Embryonic facial prominence (tissue), 1 donor: ENCODE measurements around the gene NALCN.

Source experiments
- DNase-seq: peaks from one replicate; pipeline ENCODE4 v3.0.0-alpha.2; 2016; ENCODE audit errors: extremely low spot score

NALCN gene

DNA sequence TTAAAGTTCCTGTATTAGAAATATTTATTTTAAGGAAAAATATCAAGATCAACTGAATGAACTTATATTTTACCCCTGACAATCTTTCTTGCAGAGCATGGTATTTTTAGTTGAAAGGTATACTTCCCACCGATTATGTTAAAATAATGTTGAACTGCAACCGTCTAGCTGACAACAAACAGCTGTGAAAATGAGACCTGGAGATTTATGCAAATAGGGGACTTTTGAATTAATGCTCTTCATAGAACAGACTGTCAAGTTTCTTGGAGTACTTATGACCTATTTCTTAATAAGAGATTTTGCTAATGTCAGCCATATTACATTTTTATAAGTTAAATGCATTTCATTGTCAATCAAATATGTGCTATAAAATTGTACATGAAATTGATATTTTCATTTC lies 210.9 kb downstream of the NALCN start:
- no peak for DNase-seq

DNA sequence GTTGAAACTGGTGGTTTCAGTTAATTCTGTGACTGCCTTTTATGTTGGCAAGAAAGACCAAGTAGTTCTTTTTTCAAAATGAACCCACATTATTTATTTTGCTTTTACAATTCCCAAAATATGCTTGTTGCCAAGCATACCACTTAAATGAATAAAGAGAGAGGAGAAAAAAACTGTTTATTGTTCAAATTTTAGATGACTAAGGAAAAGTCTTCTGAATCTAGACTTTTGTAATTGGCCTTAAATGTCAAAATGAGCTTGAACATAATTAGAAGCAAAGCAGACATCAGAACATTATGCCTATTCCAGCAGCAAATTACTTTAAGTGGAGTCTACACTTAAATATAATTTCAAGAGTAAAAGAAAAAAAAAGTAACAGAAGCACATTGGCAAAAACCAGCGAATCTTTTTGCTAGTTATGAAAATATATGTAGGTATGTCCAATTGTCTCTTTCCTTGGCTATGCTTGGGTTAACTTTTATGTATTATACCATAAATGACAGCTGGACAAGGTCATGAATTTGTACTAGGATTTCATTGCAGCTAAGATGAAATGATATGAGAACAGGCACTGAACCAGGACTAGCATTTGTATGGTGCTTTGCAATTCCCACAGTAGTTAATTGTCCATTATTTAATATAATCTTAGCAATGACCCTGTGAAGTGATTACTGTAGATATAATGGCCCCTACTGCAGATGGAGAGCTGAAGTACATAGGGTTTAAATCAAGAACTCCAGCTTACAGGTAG lies 211.9 kb downstream of the NALCN start:
- no peak for DNase-seq

DNA sequence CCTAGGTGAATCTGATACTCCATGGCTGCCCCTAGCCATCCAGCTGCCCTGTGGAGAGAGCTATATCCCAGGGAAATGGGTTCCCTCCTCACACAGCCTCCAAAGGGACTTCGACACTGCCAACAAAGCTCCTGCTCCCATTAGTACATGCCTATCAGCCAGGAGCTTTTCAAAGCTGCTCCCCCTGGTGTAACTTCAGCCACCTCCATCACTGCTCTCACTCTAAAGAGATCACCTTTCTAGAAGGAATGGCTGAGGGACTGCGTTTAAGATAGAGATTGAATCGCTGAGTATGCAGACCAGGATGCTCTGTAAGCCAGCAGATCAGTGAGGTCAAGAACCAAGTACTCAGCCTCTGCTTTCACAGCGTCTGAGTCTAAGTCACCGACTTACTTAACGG lies 213.7 kb downstream of the NALCN start:
- DNase-seq: no peak

DNA sequence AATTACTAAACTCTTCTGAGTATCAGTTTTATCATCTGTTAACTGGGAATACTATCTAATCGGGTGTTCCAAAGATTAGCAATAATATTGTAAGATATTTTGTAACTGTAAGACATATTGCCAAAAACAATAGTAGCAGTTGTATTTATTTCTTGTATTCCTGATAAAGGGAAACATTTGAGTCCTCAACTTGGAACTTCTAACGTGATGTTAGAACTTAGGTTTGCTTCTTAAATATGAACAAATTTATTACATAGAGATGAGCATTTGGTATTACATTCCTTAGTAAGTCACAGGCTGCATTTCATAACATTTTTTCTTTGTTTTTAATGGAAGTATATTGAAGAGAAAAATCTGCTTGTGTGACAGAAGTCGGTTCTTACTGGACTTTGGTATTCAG lies 225.3 kb downstream of the NALCN start:
- DNase-seq: no peak

DNA sequence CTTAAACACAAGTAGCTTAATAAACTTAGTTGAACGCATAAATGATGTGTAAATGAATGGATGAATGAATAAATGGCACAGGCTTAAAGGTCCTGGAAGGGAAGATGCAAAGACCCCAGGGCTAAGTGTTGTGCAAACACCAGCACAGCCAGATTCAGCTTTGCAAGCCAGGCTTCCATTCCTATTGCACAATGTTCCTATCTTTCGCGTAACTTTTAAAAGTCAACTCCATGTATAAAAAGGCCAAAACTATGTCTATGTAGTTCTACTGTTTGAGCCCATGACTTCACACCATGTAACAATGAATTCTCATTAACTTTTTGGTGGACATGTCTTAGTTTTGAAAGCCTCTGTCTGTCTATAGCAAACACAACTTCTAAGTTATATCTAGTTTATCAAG lies 226.0 kb downstream of the NALCN start:
- DNase-seq: no peak

DNA sequence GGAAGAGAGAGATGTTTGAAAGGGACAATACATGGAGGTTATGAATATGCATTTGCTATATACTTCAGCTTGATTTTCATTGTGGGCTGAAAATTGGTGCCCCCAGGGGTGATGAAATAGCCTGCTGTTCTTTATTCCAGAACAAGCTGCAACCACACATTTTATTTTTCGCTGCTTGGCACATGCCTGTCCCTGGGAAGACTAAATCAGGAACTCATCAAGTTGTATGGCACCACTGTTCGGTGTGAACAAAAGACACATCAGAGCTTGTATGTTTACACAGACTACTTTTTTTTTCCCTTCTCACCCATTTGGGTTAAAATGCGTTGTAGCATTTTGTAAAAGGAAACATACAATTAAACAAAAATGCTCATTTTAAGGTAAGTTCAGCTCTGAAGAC lies 230.7 kb downstream of the NALCN start:
- no peak for DNase-seq

DNA sequence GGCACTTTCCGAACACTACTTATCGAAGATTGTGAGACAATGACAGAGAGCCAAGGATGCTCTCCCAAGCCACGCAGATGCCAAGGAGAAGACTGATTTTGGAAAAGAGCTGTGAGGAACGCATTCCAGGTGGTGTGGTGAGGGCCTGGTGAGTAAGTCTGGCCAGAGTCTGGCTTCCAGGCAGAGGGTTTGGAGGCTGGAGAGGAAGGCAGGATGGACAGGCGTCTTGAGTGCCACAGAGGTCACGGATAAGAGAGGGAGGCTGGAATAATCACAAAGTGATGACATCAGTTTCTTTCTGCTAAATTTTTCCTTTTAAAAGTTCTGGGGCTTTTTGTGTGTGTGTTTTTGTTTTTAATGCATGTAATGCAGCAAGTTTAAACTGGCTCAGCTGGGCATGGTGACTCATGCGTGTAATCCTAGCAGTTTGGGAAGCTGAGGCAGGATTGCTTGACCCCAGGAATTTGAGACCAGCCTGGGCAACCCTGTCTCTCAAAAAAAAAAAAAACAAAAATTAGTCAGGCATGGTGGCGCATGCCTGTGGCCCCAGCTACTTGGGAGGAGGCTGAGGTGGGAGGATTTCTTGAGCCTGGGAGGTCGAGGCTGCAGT lies 235.1 kb downstream of the NALCN start:
- no peak for DNase-seq

DNA sequence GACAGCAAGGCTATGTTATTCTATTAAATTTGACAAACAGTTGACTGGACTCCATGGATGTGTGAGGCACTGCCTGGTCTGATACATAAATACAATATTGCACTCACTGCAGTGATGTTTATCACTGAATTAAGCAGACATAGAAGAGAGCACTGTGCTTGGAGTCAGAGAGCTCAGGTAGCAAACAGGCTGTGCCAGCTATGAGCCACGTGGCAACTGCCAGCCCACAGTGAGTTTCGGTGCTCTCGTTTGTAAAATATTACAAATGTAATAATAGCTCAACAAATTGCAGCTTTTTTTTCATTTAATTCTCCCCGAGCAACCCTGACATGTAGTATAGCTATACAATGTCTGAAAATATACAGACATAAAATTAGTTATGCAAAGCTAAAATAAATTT lies 237.3 kb downstream of the NALCN start:
- DNase-seq: no peak

DNA sequence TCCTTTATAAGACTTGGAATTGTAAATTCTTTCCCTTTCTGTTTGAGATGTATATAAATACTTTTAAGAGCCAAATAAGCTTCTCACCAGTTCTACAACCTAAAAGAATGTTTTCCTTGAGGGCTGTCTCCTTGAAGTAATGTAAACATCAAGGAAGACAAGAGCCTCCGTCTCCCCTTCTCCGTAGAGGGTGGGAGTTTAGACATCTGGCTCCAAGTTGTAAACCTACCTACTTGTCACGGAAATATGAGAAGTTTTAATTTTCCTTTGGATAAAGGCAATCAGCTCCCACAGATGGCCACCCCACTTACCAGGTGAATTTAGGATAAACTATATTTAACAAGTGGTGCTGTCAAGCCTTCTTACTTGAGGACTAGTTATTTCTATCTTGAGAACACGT lies 237.9 kb downstream of the NALCN start:
- no peak for DNase-seq

DNA sequence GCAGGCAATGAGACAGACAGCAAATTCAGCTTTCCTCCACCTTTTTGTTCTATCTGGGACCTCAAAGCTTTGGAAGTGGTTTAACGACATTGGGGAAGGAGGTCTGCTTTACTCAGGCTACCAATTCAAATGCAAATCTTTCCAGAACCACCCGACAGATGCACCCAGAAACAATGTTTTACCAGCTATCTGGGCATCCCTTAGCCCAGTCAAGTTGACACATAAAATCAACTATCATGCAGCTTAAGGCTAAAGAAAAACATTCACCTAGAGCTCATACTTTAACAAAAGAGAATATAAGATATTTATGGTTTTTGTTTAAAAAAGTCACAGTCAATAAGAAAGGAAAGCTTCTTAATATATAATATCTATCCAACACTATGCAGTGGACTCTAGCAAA lies 246.0 kb downstream of the NALCN start:
- DNase-seq: no peak

DNA sequence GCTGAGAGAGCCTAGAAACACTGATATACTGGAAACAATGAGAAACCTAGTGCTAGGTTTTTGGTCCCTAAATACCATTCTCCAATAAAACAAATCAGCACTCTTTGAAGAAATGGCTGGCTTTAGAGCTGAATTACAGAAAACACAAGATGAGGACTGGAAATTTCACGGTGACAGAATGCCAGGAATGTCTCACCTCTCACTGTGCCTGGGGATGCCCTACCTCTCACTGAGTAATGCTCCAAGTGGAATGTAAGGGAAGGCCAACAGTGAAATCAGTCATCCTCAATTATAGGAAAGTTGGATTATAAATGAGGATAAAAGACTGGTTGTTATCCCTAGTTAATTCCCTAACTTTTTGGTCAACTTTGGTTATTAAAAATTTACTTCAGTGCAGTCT lies 259.0 kb downstream of the NALCN start:
- DNase-seq: no peak

DNA sequence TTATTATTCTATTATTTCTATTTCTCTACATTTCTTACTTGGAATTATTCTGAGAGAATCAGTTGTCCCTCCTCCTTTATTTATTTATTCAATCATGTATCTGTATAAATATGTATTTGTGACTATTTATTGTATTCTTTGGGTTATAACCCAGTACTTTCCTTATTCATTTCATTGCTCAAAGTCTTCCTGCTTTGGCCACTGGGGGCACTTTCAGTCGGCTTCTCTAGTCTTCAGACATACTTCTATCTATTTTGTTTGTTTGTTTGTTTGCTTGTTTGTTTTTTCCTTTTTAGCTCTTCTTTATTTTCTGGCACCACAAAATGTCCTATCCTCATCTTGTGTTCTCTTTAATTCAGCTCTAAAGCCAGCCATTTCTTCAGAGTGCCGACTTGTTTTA lies 260.4 kb downstream of the NALCN start:
- DNase-seq: no peak

DNA sequence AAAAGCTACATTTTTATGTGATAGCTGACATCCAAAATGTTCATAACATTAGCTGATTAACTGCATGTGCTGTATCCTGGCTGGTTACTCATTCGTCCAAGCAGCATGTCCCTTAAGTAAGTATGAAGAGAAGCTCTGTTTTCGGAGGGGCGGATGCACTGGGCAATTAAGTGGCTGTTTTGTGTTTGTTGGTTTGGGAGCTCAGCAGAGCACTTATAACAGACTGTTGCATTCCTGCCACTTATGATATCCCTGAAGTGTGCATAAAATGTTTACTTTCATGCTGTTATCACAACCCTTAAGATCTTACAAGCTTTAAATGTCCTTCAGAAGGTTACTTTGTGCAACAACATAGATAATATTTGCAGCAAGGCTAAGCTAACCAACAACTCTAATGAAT lies 264.1 kb downstream of the NALCN start:
- no peak for DNase-seq

DNA sequence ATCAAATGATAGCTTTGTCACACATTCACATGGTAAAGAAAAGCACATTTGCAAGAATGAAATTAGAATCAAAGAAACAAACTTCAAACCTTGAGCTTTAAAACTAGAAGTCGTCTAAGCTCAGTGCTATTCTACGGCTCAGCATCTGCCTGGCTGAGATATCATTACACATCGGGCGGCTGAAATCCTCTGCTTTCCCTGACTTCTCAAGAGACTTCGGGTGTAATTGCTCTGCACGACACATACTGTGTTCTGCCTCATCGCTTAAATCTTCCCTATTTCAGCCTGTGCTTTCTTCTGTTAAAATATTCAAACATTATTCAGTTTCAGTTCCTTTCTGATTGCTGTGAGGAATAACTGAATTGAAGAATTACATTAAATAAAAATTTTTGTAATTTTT lies 265.3 kb downstream of the NALCN start:
- no peak for DNase-seq

DNA sequence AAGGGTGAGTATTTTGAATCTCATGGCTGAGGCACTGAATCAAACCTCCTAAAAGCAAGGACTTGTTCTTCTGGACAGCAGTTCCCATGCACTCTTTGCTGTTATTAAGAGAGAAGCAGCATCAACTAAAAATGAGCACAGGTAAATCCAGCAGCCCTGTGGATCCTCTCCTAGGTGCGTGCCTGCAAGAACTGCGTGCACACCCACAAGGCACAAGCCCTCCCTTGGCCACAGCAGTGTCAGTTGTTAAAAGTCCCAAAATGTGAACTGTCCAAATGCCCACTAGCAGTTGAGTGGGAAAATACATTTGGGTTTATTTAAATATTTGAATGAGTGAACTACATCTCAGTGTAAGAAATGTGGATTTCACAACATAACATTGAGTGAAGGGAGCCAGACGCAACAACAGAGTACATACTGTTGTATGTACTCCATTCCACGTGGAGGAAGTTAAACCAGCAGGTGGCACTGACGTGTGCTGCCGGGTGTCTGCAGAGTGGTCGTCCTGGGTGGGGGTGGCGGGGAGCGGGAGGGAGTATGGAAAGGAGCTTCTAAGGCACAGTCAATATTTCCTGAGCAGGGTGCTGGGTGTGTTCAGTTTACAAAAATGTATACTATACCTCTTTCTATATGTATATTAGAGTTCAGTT lies 266.4 kb downstream of the NALCN start:
- DNase-seq: no peak

DNA sequence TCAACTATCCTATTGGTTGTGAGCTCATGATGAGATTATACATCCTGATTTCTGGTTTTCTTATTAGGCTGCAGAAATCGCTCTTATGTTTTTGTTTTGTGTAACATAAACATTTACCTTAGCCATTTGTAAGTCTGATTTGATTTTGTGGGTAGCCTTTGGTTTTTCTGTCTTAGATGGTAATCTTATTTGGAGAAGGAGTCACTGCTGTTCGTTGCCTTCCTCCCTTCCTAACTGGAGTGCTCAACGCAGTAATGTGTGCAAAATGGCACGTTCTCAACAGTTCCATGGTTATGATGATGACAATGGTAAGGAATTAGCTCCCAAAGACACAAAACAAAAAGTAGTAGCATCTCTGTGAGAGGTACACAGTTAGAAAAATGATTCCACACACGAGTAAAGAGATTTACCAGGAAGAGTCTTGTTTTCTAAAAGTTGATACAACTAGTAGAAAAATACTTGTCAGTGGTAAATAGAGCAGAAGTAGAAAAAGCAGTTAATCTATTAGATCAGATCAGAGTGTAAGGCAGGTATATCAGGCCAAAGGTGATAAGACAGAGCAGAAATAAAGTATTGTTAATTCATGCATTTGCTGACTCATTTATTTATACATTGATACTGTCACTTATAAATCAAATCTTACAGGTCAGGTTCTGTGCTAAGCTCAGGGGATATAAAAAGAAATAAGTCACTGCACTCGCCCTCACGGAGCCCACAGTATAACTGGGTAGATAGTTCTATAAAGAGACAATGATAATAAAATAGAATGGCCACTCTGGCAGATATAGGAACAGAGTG lies 270.0 kb downstream of the NALCN start:
- no peak for DNase-seq

DNA sequence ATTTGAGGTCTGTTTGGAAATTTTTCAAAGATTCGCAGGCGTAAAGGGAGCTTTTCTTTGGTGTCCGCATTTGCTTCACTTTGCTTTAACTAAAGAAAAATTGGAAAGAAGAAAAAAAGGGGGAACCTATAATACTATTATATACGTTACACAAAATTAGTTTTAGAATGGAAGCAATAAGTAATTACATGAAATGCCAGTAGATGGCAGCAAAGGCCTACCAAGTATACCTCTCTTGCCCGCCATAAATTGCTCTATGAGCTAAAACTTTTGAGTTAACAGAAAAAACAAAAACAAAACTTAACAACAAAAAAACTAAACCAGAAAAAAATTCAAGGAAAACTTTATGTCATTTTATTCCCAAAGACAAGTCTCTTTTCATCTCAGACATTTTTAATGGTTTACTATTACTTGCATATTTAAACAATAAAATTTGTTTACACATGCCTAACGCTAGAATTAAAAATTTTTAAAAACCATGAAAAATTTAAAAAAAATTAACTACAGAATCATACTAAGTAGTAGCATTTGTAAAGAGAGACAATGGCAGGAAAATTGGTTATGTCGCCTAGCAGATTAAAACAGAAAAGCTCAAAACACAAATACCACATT lies 271.4 kb downstream of the NALCN start:
- peak; percentile 34 for DNase-seq

DNA sequence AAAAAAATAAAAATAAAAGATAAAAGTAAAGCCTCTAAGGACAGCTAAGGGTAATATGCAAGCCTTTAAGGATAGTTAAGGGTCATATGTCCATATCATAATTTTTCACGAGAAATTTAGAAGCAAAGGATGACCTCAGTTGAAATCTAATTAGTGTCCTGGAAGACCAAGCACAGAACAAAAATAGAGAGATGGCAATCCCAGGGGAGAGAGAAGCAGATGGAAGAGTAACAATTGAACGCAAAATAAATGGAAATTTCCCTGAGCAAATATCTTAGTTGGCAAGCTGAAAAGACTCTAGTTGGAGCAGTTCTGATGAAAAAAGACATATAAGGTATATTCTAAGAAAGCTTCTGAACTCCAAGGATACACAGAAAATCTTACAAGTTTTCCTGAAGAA lies 275.4 kb downstream of the NALCN start:
- DNase-seq: no peak

DNA sequence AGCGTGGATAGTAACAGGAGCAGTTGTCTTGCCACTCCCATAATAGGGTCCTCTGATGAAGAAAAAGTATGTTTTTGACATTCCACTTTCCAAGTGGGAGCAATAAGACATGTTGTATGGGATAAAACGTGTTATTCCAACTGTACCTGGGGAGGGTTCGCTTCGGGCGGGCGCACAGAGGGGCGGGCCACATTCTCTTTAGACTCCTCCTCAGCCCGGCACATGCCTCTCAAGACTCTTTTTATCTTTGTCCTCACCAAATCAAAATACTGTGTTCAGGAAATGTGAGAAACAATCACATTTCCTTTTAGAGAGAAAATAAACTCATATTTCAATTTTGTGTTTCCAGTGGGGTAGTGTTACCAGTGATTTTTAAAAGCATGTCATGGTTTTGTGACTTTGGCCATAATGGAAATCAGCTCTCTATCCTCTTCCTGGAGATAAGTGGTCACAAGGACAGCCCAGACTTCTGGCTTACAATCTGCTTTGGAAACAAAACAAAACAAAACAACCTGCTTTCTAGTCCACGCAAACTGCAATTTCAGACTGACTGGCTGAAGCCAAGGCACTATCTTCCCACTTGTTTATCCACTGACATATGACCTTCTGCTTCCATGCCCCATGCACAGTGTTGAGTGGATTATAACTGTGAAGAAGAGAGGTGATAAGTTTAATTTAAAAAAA lies 276.1 kb downstream of the NALCN start:
- no peak for DNase-seq

DNA sequence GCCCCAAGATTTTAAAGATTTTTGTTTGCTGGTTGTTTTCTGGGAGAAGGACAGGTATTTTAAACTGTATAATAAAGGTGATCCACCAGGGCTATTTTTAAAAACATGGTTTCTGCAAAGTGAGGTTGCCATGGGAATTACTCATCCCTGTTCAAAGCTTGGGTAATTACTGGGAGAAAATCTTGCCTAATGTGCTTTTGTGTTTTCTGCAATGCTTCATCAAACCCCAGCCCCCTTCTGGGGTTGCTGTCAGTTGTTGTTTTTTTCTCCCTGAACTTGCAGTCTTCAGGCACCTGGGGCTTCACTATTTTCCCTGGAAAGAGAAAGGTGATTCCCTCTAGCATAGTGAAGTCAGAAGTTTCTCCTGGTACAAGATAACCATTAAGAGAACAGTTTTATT lies 277.2 kb downstream of the NALCN start:
- DNase-seq: no peak

DNA sequence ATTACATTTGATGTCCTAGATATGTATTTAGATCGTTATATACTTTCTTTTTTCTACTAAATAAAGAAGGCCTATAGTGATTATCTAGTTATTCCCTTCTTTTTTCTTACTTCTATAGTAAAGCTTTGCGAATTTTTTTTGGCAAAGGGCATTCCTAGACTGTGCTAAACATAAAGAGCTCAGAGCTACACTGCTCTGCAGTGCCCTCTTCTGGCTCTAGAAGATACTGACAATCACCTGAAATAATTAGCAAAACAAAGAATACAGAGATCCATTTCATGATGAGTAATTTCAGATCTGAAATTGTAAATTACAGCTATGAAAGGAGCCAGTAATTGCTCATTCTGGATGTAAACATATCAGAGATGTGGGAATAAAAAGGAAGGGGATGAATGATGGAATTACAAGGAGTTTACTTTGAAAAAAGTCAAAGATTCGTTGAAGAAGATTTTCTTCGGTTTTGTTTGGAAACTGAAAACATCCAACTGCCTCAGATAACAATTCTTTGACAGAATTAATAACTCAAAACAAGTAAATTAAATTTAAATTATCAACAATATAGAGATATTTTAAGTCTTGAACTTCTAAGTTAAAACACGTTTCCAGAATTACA lies 288.5 kb downstream of the NALCN start:
- DNase-seq: peak; percentile 53
